GM18511 (cell line): ENCODE measurements around the gene APMAP.

Experiments used
- ATAC-seq: cut with Tn5 transposase; IDR thresholded peaks from one replicate; pipeline ENCODE4 v1.9.1; 2021; ENCODE audit warnings: mild to moderate bottlenecking, moderate library complexity; ENCODE audit not compliant: unreplicated experiment

APMAP gene

GRCh38 chr20:24990810-24991252, 1.7 kb downstream of the APMAP start:
- no peak for ATAC-seq

GRCh38 chr20:24989162-24989561, 3.4 kb downstream of the APMAP start:
- ATAC-seq, result no peak

DNA sequence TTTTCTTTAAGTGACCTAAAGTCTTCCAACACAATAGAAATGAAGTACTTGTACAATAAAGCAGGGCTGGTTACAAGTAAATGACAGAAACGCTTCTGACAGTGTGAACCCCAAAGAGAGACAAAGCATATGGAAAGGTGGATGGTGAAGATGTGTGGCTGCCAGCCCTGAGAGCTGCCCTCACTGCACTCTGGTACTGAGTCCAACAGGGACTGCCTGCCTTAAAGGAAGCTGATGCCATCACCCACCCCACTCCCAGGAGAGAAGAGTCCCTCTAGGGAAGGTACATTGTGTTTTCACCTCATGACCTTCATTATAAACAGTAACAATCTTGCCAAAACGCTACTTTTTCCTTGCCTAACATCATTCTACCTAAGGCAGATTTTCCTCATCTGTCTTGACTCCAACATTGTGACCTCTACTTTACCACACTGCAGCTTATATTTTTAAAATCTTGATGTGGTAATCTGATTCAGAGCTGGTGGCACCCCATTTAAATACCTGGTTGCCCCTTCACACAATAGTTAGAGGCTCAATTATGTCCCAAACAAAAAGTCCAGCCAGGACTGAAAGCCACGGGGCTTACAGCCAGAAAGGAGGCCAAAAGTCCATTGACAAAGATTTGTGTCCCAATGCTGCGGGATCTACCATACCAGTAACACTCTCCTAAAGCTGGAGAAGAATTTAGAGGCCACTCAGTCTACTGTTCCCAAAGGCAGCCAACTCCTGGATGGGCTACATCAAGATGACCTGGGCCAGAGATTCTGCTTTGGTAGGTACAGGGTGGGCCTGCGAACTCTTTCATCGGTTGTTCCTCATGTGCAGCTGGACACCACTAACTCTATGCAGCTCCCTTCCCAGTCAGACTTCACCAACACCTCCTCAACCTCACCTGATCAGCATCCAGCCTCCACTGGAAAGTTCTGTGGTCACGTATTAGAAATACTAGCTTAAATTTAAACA, 4.4 kb downstream of the APMAP start:
- no peak for ATAC-seq

GRCh38 chr20:24987244-24987643, 5.3 kb downstream of the APMAP start:
- no peak for ATAC-seq

DNA sequence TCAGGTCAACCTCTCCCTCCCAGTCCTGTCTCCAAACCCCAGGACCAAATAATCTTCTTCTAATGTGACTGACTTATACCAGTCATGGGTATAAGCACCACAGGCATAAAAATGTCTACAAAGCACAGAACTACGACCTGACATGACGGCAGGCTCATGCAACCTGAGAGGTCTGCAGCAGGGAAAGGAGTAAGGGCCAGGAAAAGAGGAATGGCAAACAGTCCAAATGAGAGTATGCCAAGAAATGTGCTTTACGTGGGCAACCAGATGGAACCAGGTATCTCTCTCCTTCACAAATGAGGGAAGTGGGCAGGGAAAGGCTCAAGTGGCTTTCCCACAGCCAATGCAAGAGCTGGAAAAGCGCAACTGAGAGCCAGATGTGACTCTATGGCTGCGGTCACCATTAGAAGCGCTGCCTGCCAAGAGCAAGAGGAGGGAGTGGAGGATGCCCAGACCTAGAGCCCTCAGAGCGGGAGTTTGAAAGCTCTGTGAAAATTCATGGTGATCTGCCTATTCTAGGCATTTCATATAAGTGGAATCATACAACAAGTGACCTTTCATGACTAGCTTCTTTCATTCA, 6.0 kb downstream of the APMAP start:
- ATAC-seq, result no peak

GRCh38 chr20:24985802-24986201, 6.7 kb downstream of the APMAP start:
- no peak for ATAC-seq

DNA sequence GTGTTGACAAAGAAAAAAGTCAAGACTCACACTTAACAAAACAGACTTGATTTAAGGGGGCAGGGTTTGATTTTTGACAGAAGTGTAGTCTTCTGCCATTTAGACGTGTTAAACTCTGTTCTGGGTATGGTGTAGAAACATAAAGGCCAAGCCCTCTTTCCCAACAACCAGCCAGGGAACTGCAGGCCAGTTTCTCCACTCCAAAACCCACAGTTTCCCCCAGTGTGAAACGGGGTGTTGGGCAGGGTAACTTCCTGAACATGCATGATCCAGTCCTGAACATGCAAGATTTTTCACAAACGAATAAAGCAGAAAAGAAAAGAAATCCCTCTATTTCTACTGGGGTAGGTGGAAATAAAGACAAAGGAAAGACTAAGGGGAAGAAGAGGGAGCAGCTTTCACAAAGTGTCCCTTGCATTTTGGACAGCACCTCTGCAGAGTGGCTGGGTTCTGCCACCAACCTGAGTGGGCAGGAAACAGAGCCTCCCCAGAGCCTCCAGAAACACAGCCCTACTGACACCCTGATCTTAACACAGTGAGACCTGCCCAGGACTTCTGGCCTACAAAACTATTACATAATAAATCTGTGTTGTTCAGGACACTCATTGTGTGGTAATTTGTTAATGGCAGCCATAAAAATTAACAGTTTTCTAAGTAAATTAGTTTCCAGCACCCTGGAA, 7.5 kb downstream of the APMAP start:
- no peak for ATAC-seq

- no peak for ATAC-seq
These were observed 8.7 kb downstream of the APMAP start for GRCh38 chr20:24983896-24984295.

- ATAC-seq, result no peak
These were observed 10.8 kb downstream of the APMAP start for GRCh38 chr20:24981790-24982189.

DNA sequence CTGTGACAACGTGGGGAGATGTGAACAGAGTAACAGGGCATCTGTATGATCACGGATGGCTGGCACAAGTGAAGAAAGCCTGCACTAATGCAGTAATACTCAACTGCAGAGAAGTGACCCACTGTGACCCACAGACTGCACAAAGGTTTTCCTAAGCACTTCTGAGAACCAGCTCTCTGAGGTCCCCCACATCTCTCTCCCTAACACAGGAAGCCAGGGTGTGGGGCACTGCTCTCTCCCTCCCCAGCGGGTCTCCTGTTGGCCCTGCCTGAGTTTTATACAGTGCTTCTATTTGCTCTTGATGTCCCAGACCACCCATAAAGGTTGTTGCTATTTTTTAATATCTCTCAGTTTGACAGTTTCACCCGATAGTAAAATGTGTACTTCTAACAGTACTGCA, 11.3 kb downstream of the APMAP start:
- ATAC-seq, result no peak

DNA sequence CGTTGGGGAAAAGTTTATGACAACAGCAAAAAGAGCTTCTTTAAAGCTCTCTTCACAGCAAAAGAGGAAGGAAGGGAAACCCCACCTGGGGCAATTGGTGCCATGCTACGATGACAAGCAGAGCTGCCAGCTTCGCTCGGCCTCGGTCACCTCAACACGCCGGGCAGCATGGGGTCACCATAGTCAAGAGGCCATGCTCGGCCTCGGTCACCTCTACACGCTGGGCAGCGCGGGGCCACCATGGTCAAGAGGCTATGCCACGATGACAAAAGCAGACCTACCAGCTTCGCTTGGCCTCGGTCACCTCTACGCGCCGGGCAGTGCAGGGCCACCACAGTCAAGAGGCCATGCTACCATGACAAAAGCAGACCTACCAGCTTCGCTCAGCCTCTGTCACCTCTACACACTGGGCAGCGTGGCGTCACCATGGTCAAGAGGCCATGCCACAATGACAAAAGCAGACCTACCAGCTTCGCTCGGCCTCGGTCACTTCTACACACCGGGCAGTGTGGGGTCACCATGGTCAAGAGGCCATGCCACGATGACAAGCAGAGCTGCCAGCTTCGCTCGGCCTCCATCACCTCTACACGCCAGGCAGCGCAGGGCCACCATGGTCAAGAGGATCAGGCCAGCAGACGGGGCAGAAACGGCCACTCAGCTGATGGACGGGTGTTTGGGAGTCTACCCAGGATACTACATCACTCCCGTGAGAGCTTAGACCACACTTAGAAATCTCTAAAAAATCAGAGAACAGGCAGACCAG, 12.1 kb downstream of the APMAP start:
- ATAC-seq, result no peak

DNA sequence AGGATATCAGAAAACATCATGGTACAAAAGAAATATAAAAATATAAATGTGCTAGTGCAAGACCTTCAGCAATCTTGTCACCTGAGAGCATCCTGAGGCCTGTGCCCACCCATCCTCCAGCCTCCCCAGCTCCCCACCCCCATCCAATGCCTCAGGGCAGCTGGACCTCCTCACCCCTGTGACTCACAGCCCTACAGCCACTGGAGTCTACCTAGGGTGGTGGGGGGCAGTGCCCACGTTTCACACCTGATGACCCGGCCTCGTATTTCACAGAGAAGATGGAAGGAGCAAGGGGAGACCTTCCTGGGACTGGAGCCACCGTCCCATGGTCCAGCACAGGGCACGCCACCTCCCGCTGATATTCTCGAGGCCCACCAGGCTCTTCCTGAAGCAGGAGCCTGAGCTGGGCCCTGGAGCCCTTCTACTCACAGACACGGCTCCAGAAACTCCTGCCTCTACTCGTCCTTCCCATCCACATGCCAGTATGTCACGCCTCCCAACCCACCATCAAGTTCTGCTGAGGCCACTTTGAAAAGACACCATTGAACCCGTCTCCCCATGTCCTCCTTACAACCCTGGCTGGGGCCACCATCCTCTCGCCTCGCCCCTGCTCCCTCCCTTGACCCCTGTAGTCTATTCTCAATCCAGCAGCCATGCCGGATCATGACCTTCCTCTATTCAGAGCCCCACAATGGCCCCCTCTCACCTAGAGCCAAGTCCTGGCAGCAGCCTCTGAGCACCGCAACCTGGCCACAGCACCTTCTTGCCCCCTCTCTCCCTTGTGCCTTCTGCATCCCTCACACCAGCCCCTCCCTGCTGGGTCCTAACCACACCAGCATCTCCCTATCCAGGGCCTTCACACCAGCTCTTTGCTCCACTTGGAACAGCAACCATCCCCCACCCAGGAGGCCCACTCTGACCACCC, 13.3 kb downstream of the APMAP start:
- no peak for ATAC-seq

GRCh38 chr20:24978513-24978912, 14.0 kb downstream of the APMAP start:
- ATAC-seq, result no peak

GRCh38 chr20:24977797-24978196, 14.8 kb downstream of the APMAP start:
- ATAC-seq, result no peak

DNA sequence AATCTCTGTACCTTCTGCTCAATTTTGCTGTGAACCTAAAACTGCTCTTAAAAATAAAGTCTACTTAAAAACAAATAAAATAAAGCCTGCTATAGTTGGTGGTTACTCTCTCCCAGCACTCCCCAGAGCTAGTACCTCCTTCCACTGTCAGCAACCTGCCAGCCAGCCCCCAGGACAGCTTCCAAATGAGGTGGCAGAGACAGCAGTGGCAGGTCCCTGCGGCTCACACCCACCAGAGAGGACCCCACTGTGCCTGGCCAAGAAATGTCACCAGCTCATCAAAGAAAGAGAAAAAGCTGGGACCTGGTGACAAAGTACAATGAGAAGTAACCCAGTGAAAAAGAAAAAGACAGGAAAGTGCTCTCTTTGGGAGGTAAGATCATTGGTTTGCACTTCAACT, 15.2 kb downstream of the APMAP start:
- ATAC-seq, result no peak

GRCh38 chr20:24972341-24972740, 20.2 kb downstream of the APMAP start:
- no peak for ATAC-seq

DNA sequence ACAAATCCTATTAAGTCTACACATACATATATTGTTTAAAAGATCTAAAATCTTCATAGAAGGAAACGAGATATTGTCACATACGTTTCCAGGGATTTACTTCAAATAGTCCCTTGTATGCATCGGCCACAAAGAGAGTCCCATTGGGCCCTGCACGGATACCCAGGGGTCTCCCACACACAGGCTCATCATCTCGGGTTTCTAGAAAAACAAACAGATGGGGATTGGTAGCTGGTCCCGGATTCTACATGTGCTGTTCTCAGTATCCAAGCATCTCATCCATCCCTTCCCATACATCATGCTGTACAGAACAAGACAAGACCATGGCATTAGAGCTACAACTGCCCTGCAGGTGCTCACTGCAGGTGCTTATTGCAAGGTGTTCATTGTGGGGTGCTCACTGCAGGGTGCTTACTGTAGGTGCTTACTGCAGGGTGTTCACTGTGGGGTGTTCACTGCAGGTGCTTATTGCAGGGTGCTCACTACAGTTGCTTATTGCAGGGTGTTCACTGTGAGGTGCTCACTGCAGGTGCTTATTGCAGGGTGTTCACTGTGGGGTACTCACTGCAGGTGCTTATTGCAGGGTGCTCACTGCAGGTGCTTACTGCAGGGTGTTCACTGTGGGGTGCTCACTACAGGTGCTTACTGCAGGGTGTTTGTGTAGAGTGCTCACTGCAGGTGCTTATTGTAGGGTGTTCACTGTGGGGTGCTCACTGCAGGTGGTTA, 21.0 kb downstream of the APMAP start:
- no peak for ATAC-seq

- no peak for ATAC-seq
These were observed 21.8 kb downstream of the APMAP start for GRCh38 chr20:24970754-24971153.

DNA sequence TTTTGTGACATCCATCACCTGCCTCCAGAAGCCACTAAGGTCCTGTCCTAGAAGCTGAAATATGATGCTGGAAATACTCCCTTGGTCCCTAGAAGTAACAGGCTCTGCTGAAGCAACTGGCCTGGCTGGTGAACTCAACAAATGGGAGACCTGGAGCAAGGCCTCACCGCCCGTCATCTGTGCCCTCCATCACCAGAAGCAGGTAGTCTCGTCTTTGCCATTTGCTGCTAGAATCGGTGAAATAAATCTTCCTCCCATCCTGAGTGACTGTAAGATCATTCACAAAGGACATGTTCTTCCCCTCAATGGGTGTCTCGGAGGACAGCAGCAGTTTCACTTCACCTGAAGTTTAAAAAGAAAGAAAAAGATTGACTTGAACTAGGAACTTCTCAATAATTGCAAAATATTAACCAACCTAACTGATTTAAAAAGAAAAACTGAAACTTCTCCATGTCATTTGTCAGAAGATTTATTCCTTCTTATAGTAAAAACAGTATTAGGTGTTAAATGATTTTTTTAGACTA, 22.5 kb downstream of the APMAP start:
- peak; percentile 50 for ATAC-seq
